Activated CD4-positive, alpha-beta T cell treated with anti-CD3 and anti-CD28 coated beads, Interleukin-2, amount 10 ng/mL, durations not matched to agents 7 days and 5 days (primary cell): ENCODE data around the gene ST6GALNAC2. TPM values are rescaled to one million over a fixed set of nuclear protein-coding genes. Genes with fewer than 3 reads are reported as not detected.
"Not testable (repeated sequence)": the region's sequence is repeated elsewhere in the genome, so short reads cannot be mapped to it uniquely, and the experiment has no call there.

ENCODE experiments used
- CTCF ChIA-PET: fragments of 350-600 bp; sonication (Branson Sonifier 250); formaldehyde crosslinking; loops from one replicate; lab custom pipeline; 2021; ENCODE audit warnings: antibody characterized with exemption; lab: Charles Lee
- POLR2A ChIA-PET: fragments of 350-600 bp; sonication (Branson Sonifier 250); formaldehyde crosslinking; loops from one replicate; lab custom pipeline; 2021; ENCODE audit warnings: antibody characterized with exemption; lab: Charles Lee
- DNase-seq: peaks from one replicate; pipeline ENCODE4 v3.0.0-alpha.2; 2020
- H3K27ac Mint-ChIP-seq: one replicate; pipeline ENCODE4 v1.8.0; 2021; ENCODE audit warnings: mild to moderate bottlenecking, moderate library complexity, mixed read lengths
- H3K27me3 Mint-ChIP-seq: one replicate; pipeline ENCODE4 v1.8.0; 2021; ENCODE audit warnings: mixed read lengths
- H3K36me3 Mint-ChIP-seq: one replicate; pipeline ENCODE4 v1.8.0; 2021; ENCODE audit warnings: low read depth, mixed read lengths
- H3K4me1 Mint-ChIP-seq: one replicate; pipeline ENCODE4 v1.8.0; 2021; ENCODE audit warnings: mixed read lengths
- H3K4me3 Mint-ChIP-seq: one replicate; pipeline ENCODE4 v1.8.0; 2021; ENCODE audit warnings: mild to moderate bottlenecking, moderate library complexity, mixed read lengths
- H3K9me3 Mint-ChIP-seq: one replicate; pipeline ENCODE4 v1.8.0; 2021; ENCODE audit warnings: mixed read lengths
- total RNA-seq, 2 experiments: library from RNA; stranded (reverse); gene quantifications; one replicate each; pipeline ENCODE4 v1.2.3, GENCODE V29; 2021

ST6GALNAC2 gene
- total RNA-seq, 2 experiments from 2014 or later, result not detected

- H3K4me1 Mint-ChIP-seq, result peaks cover 19% of the 10 kb centered on the region
- H3K27me3 Mint-ChIP-seq, result no peaks in the 10 kb centered on the region
- ChIA-PET CTCF (interaction anchor here (0.6 to 2.8 kb wide), 7 partner anchors 9 to 93 kb away, joined by 3 to 22 read pairs (median 4); partner anchors contain the start of gene ST6GALNAC2), POLR2A (interaction anchor here (0.6 kb wide), 2 partner anchors 53 to 268 kb away, joined by 3 to 4 read pairs; no protein-coding TSS in a partner anchor)
- H3K4me3 Mint-ChIP-seq, result no peak overlapping the region
- no peak for DNase-seq
- H3K27ac Mint-ChIP-seq, result no peak overlapping the region
- H3K36me3 Mint-ChIP-seq, result peaks cover 35% of the 10 kb centered on the region
- no peaks in the 10 kb centered on the region for H3K9me3 Mint-ChIP-seq
Observed at GRCh38 chr17:76566988-76567431, 18.6 kb downstream of the ST6GALNAC2 start.

GRCh38 chr17:76566613-76566943, 19.1 kb downstream of the ST6GALNAC2 start:
- no peak for DNase-seq
- POLR2A ChIA-PET, result interaction anchor here (0.6 kb wide), 2 partner anchors 54 to 268 kb away, joined by 3 to 4 read pairs; no protein-coding TSS in a partner anchor
- Mint-ChIP-seq H3K36me3 (peaks cover 40% of the 10 kb centered on the region), H3K4me3 (no peak overlapping the region), H3K27me3 (no peaks in the 10 kb centered on the region), H3K4me1 (peaks cover 23% of the 10 kb centered on the region), H3K27ac (no peak overlapping the region), H3K9me3 (no peaks in the 10 kb centered on the region)
- CTCF ChIA-PET, result interaction anchor here (0.8 to 2.8 kb wide), 5 partner anchors 9 to 43 kb away, joined by 3 to 22 read pairs (median 5); partner anchors contain the start of gene ST6GALNAC2

- Mint-ChIP-seq H3K27me3 (no peaks in the 10 kb centered on the region), H3K4me3 (no peak overlapping the region), H3K4me1 (peaks cover 30% of the 10 kb centered on the region), H3K27ac (no peak overlapping the region), H3K9me3 (no peaks in the 10 kb centered on the region), H3K36me3 (peaks cover 45% of the 10 kb centered on the region)
- ChIA-PET CTCF (interaction anchor here (0.8 to 2.8 kb wide), 5 partner anchors 8 to 43 kb away, joined by 3 to 22 read pairs (median 5); partner anchors contain the start of gene ST6GALNAC2), POLR2A (interaction anchor here (0.6 kb wide), 1 partner anchor 267 kb away, joined by 3 read pairs; no protein-coding TSS in a partner anchor)
- no peak for DNase-seq
Observed at GRCh38 chr17:76565728-76566612, 19.7 kb downstream of the ST6GALNAC2 start.

- Mint-ChIP-seq H3K4me1 (peaks cover 38% of the 10 kb centered on the region), H3K36me3 (peaks cover 53% of the 10 kb centered on the region)
- H3K9me3 Mint-ChIP-seq, H3K27ac Mint-ChIP-seq, H3K27me3 Mint-ChIP-seq, H3K4me3 Mint-ChIP-seq, POLR2A ChIA-PET, DNase-seq: not testable (repeated sequence)
- CTCF ChIA-PET, result interaction anchor here (1.7 kb wide), 1 partner anchor 20 kb away, joined by 5 read pairs; the partner anchor contains the start of gene ST6GALNAC2
Observed at GRCh38 chr17:76564991-76565727, 20.5 kb downstream of the ST6GALNAC2 start.

DNA sequence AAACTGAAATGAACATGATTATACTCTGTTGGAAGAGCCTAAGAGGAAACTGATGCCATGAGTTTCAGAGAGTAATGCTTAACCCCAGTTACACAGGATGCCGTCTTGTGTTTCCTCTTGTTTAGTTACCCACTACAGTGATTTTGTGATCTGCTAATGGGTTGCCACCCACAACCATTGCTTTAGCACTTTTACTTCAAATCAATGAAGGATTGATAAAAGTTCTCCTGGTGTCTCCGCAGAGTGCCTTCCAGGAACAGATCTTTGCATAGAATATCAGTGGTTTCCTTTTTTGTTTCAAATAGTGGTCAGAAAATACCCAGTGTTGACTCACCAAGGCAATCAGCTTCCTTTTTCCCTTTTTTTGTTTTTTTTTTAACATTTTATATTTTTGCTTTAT, 22.3 kb downstream of the ST6GALNAC2 start:
- H3K36me3 Mint-ChIP-seq, result peaks cover 67% of the 10 kb centered on the region
- H3K9me3 Mint-ChIP-seq, H3K27ac Mint-ChIP-seq, DNase-seq, POLR2A ChIA-PET, H3K27me3 Mint-ChIP-seq, H3K4me3 Mint-ChIP-seq: not testable (repeated sequence)
- CTCF ChIA-PET, result interaction anchor here (0.6 kb wide), 1 partner anchor 27 kb away, joined by 3 read pairs; no protein-coding TSS in a partner anchor
- H3K4me1 Mint-ChIP-seq, result peaks cover 49% of the 10 kb centered on the region

DNA sequence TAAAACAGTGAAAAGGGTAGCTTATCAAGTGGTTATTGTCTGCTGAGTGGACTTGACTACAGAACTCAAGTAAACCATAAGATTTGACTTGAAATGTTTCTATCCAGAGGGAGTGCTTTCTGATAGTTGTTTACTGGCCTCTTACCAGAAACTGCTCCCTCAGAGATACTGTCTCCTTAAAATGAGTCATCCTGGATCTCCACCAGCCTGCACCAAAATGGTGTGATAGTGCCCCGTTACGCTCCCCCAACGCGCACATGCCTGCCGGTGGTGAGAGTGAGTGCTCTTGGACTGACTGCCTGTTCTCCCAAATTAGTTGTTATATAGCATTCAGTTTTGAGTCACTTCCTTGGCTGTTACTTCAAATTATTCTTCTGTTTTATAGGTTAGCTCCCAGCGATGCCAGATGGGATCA, 22.9 kb downstream of the ST6GALNAC2 start:
- DNase-seq, result no peak
- CTCF ChIA-PET, result no interaction called here
- POLR2A ChIA-PET, result no interaction called here
- Mint-ChIP-seq H3K27ac (peak overlapping the region; percentile 72), H3K4me1 (peaks cover 46% of the 10 kb centered on the region), H3K4me3 (no peak overlapping the region), H3K9me3 (no peaks in the 10 kb centered on the region), H3K27me3 (no peaks in the 10 kb centered on the region), H3K36me3 (peaks cover 67% of the 10 kb centered on the region)

GRCh38 chr17:76561799-76562268, 23.8 kb downstream of the ST6GALNAC2 start:
- DNase-seq, result no peak
- Mint-ChIP-seq H3K27me3 (no peaks in the 10 kb centered on the region), H3K4me1 (peaks cover 51% of the 10 kb centered on the region), H3K9me3 (no peaks in the 10 kb centered on the region), H3K36me3 (peaks cover 64% of the 10 kb centered on the region), H3K27ac (peak overlapping the region; percentile 12), H3K4me3 (peak overlapping the region; percentile 15)
- ChIA-PET CTCF (interaction anchor here (0.5 kb wide), 1 partner anchor 113 kb away, joined by 3 read pairs; no protein-coding TSS in a partner anchor), POLR2A (no interaction called here)

DNA sequence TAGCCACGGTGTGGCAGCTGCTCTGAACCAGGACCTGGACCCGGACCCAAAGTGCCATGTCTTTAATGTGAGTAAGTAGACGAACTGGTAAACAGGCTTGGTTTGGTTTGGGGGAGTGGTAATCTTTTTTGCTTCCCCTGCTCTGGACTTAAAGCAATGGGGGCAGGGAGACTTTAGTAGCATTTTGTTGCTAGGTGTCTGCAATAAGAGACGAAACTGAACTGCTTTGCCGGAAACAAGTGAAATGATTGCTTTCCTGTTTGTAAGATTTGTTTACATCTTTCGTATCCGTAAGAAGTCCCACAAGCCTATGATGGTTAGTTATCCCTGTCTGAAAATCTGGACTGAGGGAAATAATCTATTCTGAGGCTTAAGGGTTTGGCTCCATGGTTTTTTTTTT, 24.3 kb downstream of the ST6GALNAC2 start:
- CTCF ChIA-PET, result no interaction called here

GRCh38 chr17:76560877-76561221, 24.8 kb downstream of the ST6GALNAC2 start:
- Mint-ChIP-seq H3K36me3 (peaks cover 58% of the 10 kb centered on the region), H3K27ac (peak overlapping the region; percentile 78), H3K4me3 (peak overlapping the region; percentile 52), H3K9me3 (no peaks in the 10 kb centered on the region), H3K27me3 (no peaks in the 10 kb centered on the region), H3K4me1 (peaks cover 55% of the 10 kb centered on the region)
- DNase-seq, result no peak
- ChIA-PET CTCF (interaction anchor here (0.6 to 2.7 kb wide), 4 partner anchors 25 to 1341 kb away, joined by 3 to 9 read pairs (median 4); partner anchors contain the start of gene ST6GALNAC2), POLR2A (interaction anchor here (1.6 kb wide), 1 partner anchor 111 kb away, joined by 4 read pairs; no protein-coding TSS in a partner anchor)

More for the DNA sequence above, 24.3 kb downstream of the ST6GALNAC2 start:
- peaks cover 63% of the 10 kb centered on the region for H3K36me3 Mint-ChIP-seq
- peak; percentile 15 for DNase-seq
- POLR2A ChIA-PET, result no interaction called here
- H3K4me3 Mint-ChIP-seq, result peak overlapping the region; percentile 18
- H3K9me3 Mint-ChIP-seq, result no peaks in the 10 kb centered on the region
- H3K27ac Mint-ChIP-seq, result peak overlapping the region; percentile 78
- H3K4me1 Mint-ChIP-seq, result peaks cover 56% of the 10 kb centered on the region
- H3K27me3 Mint-ChIP-seq, result no peaks in the 10 kb centered on the region

DNA sequence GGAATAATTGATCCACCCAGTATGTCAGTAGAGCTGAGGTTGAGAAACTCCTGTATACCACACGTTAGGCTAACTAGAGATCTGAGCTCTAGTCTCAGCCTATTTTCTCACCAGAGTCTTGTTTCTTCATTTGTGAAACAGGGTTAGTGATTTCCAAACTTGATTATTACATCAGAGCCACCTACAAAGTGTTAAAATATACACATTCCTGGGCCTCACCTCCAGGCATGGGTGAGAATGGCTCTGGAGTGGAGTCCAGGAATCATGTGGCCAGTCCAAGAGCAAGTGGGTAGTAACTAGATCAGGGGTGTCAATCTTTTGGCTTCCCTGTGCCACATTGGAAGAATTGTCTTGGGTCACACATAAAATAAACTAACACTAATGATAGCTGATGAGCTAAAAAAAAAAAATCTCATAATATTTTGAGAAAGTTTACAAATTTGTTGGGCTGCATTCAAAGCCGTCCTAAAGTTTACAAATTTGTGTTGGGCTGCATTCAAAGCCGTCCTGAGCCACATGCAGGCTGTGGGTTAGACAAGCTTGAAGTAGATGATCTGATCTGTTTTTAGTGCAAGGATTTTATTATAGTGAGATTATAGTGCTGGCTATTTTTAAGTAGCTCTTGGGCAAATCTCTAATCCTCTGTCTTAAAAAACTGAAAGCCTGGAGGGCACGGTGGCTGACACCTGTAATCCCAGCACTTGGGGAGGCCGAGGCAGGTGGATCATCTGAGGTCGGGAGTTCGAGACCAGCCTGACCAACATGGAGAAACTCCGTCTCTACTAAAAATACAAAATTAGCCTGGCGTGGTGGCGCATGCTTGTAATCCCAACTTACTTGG, 25.4 kb downstream of the ST6GALNAC2 start:
- ChIA-PET POLR2A (interaction anchor here (1.6 kb wide), 1 partner anchor 111 kb away, joined by 4 read pairs; no protein-coding TSS in a partner anchor), CTCF (interaction anchor here (0.6 to 2.7 kb wide), 5 partner anchors 26 to 1340 kb away, joined by 3 to 9 read pairs (median 3); partner anchors contain the start of gene ST6GALNAC2)
- Mint-ChIP-seq H3K27ac (peak overlapping the region; percentile 78), H3K4me3 (peak overlapping the region; percentile 52), H3K9me3 (no peaks in the 10 kb centered on the region), H3K27me3 (no peaks in the 10 kb centered on the region), H3K36me3 (peaks cover 55% of the 10 kb centered on the region), H3K4me1 (peaks cover 59% of the 10 kb centered on the region)
- DNase-seq, result no peak

DNA sequence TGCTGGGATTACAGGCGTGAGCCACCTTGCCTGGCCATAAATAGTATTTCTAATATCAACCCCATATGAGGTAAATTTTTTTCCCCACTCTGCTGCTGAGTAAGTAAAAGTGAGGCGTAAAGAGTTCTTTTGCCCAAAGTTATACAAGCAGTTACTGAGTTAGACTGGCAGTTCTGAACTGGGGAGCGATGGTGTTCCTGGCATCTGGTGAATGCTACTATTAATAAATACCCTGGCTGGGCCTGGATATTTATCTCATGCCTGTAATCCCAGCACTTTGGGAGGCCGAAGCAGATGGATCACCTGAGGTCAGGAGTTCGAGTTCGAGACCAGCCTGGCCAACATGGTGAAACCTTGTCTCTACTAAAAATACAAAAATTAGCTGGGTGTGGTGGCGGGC, 26.2 kb downstream of the ST6GALNAC2 start:
- not testable (repeated sequence) for H3K9me3 Mint-ChIP-seq, H3K27me3 Mint-ChIP-seq, DNase-seq
- ChIA-PET POLR2A (interaction anchor here (1.6 kb wide), 1 partner anchor 112 kb away, joined by 4 read pairs; no protein-coding TSS in a partner anchor), CTCF (interaction anchor here (1.2 to 3.5 kb wide), 5 partner anchors 7 to 122 kb away, joined by 3 to 22 read pairs (median 5); partner anchors contain the start of gene ST6GALNAC2)
- Mint-ChIP-seq H3K27ac (peak overlapping the region; percentile 50), H3K36me3 (peaks cover 48% of the 10 kb centered on the region), H3K4me3 (peak overlapping the region; percentile 89), H3K4me1 (peaks cover 61% of the 10 kb centered on the region)
